ENCODE data around the gene TINAG.
"Not testable (repeated sequence)": the region's sequence is repeated elsewhere in the genome, so short reads cannot be mapped to it uniquely, and the experiment has no call there.

TINAG gene

DNA sequence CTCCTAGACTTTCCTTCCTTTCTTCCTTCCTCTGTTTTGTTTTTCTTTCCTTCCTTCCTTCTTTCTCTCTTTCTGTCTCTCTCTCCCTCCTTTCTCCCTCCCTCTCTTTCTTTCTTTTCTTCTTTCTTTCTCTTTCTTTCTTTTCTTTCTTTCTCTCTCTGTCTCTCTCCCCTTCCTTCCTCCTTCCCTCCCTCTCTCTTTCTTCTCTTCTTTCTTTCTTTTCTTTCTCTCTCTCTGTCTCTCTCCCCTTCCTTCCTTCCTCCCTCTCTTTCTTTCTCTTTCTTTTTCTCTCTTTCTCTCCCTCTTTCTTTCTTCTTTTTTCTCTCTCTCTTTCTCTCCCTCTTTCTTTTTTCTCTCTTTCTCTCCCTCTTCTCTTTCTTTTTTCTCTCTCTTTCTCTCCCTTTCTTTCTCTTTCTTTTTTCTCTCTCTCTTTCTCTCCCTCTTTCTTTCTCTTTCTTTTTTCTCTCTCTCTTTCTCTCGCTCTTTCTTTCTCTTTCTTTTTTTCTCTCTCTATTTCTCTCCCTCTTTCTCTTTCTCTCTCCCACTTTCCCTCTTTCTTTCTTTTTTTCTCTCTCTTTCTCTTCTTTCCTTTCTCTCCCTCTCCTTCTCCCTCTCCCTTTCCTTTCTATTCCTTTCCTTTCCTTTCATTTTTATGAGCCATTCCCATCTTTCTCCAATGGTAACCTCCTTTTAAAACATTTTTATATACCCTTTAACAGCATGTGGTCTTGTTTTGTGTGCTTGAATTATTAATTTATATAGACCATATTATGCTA is 2.3 kb downstream of the TINAG start:
- no peak for DNase-seq

DNA sequence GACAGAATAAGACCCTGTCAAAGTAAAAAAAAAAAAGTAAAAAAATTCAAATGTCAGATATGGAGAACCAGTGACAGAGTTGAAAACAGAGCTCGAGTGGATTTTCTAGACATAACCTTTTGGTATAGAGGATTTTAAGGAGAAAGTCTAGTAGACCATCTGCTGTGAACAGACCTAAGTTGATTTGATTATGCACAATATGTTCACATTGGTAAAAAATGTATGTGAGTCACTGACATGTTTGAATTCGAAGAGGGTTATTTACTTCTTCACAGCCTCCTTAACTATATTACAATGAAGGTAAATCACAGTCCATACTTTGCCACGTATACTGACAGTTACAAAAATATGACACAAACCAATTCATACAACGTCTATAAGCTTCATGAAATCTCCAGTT is 7.4 kb downstream of the TINAG start:
- DNase-seq: no peak

DNA sequence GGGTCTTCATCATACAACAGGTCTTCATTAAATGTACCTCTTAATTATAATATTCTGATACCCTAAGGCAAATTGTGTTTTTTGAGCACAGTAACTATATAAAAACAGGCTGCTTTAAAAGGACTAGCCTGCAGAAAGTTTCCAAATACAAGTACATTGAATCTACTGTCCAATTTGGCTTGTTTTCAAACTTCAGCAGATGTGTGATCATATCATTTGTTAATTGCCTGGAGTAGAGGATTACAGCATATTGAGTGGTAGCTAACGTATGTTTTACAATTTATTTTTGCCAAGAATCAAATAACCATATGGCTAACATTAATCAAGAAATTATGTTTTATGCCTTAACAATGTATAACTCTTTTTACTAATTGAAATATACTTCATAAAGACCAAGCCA is 12.6 kb downstream of the TINAG start:
- no peak for DNase-seq

DNA sequence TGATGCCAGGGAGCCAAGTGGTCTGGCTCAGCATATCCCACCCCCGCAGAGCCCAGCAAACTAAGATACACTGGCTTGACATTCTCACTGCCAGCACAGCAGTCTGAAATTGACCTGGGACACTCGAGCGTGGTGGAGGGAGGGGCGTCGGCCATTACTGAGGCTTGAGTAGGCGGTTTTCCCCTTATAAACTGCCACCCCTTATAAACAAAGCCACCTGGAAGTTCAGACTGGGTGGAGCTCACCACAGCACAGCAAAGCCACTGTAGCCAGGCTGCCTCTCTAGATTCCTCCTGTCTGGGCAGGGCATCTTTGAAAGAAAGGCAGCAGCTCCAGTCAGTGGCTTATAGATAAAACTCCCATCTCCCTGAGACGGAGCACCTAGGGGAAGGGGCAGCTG is 19.4 kb downstream of the TINAG start:
- no peak for DNase-seq

DNA sequence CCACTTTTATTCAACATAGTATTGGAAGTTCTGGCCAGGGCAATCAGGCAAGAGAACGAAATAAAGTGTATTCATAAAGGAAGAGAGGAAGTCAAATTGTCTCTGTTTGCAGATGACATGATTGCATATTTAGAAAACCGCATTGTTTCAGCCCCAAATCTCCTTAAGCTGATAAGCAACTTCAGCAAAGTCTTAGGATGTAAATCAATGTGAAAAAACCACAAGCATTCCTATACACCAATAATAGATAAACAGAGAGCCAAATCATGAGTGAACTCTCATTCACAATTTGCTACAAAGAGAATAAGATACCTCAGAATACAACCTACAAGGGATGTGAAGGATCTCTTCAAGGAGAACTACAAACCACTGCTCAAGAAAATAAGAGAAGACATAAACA is 23.3 kb downstream of the TINAG start:
- DNase-seq: not testable (repeated sequence)

DNA sequence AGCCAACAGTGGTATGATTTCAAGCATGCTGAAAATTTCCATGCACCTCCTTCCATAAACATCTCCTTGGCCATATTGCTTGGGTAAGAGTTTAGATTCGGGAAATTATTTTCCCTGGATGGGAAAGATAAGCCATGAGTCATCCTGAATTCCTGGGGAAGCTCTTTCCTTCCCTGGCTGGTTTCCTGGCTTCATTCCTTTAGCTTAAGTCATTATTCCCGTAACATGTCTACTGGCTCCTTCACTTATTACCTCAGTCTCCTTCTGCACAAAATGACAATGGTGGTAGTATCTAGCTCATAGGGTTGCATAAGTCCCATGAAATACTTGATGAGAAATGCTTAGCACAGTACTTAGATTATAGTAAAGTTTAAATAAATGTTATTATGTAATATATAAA is 27.6 kb downstream of the TINAG start:
- DNase-seq: no peak

DNA sequence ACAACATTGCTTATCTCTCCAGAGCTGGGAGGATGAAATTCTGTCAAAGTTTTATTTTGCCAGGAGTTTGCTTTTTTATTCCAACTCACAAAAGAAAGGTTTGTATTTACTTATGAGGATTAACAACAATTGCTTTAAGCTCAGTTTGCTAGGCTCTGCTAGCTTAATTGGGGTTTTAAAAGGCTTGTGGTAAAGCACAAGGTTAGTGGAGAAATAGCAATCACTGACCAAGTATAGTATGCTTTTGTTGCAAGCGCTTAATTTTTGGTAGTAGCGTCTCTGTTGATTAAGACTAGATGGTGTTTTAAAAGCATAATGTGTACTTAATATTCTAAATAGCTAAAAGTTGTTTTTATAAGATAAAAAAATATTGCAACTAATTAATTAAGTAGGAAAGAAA is 45.7 kb downstream of the TINAG start:
- DNase-seq: no peak

DNA sequence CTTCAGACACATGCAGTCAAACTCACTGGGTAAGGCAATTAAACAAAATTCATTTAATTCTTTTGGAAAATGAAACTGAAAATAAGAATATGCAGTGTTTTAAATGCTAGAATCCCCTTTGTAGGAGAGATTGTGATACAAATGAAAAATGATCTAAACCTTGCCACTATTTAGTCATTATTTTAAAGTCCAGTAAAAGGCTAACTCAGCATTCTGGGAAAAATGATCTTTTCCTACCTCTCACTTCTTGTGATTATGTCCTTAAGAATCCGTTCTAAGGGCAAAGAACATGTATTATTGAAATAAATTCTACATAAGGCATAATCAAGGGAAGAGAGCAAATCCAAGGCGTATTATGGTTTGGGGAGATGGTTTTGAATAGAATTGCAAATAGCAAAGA is 46.4 kb downstream of the TINAG start:
- no peak for DNase-seq

DNA sequence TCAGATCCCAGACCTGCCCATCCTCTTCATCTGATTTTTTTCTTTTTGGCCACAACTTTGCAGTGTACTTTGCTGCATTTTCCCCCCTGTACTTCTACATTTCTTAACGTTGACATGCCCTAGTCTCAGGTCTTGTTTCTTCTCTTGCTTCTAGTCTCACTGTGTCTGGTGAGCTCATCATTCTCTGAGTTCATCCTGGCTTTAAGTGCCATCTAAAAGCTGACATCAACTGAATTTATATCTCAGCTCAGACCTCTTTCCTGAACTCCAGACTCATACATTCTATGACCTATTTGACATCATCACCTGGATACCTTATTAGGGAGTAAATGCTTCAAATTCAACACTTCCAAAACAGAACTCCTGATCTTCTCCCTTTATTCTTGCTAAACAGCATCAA is 48.9 kb downstream of the TINAG start:
- DNase-seq: no peak

DNA sequence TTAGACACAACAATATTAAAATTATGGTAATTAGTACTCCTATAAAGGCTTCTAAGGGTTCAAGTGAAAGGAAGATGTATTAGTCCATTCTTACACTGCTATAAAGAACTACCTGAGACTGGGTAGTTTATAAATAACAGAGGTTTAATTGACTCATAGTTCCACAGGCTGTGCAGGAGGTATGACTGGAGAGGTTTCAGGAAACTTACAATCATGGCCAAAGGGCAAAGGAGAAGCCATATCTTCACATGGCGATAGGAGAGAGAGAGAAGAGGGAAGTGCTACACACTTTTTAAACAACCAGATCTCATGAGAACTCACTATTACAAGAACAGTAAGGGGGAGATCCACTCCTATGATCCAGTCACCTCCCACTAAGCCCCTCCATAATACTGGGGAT is 52.9 kb downstream of the TINAG start:
- no peak for DNase-seq

DNA sequence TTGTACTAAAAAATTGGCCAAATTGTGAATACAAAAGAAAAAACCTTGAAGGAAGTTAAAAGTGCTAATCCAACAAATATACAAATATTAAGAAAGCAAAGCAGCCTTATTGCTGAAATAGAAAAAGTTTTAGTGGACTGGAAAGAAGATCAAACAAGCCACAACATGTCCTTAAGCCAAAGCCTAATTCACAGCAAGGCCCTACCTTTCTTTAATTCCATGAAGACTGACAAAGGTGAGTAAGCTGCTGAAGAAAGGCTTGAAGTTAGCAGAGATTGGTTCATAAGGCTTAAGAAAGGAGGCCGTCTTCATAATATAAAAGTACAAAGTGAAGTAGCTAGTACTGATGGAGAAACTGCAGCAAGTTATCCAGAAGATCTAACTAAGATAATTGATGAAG is 53.5 kb downstream of the TINAG start:
- no peak for DNase-seq

DNA sequence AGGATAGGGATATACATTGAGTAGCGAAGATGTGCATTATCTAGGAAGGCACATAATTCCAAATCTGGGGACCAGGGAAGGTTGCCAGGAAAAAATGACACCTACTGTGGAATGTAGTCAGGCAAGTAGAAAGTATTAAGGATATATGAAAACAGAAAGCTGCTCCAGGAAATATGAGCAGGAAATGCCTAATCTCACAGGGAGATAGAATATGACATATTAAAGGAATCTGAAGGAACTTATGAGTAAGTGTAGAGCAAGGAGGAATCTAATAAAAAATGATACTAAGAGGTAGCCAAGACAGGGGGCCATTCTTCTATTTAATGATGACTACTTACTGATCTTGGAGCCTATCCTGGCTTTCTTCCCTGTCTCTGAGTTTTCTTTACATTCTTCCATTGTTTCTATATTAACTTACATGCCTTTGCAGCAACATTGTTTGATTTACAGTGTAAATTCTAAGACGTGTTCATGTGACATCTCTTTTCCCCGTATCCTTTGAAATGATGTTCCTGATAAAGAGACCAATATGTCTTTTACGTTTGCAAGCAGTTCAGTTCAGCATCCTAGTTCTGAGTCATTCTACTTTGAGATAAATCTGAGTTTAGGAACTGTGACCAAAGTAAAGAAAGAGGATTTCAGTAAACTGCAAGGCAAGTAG is 58.6 kb downstream of the TINAG start:
- DNase-seq: no peak

DNA sequence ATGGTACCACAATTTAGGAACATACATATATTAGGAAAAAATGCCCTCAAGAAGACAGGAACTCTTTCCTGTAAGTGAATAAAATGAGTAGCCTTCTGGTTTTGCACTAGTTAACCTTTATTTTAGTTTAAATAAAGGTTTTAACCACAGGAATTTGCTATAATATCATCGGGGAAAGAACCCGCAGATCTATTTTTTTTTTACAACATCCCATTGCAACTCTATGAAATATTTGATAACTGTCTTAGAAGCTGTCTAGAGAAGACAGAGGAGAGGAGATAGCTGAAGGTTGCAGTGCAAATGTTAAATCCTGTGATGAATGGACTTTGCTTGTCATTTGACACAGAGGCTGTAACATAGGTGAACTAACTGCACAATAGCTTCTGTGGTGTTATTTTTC is 69.5 kb downstream of the TINAG start:
- no peak for DNase-seq

DNA sequence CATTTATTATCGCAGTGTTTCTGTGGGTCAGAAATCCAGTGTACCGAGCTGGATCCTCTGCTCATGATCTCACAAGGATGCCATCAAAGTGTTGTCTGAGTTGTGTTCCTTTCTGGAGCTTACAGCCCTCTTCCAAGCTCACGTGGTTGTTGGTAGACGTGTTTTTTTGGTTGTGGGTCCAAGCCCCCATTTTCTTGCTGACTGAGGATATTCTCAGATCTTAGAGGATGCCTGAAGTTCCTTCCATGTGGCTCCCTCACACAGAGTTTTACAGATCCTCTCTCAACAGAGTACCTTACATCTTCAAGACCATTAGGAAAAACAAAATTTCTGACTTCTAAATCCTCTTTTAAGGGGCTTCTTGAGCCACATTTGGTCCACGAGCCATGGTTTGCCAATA is 78.1 kb downstream of the TINAG start:
- DNase-seq: no peak

DNA sequence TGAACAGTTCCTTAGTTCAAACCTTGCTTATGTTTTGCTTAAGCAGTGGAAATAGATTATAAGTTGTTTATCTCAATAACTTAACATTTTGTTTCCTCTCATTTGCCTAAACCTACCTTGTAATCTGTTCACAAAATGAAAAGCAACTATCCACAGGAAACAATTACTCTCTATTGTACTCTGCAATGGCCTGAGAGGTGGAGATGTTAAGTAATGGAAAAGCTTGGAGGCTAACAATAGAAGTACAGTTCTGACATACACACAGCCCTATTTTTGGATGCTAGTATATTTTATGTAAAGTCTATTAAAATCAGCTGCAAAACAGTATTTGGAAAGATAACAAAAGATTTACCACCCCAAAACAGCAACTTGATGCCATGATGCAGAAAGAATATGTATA is 82.1 kb downstream of the TINAG start:
- DNase-seq: no peak

DNA sequence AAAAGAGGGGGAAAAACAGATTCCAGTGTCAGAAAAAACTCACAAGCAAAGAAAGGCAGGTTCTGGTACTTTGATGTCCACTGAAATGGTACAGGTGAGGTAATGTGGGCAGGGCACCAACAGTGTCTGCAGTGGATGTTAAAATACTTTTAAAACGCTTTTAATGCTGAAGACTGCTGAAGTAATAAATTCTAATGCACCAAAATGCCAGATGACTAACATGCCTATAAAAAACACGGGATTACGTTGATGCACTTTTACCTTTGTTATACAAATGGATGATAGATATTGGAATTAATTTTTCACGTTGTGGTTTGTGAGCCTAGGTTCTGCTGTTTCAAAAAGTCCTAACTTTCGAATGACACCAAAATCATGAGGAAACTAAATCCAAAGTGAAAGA is 83.3 kb downstream of the TINAG start:
- no peak for DNase-seq

DNA sequence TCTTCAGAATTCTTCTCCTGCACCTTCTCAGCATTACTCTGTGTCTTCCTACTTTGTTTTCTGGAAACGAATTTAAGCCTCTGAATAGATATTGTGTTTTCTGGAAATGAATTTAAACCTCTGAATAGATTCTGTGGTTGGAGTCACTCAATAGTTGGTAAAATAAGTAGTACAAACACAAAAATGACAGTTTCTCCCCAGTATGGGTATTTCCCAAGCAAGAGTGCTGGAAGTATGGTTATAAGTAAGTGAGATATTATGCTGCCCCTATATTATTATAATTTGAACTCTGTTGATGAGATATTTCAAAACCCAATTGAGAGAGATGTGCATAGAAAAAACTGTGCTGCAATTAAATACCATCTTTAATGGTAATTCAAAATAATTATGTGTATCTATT is 94.9 kb downstream of the TINAG start:
- no peak for DNase-seq

DNA sequence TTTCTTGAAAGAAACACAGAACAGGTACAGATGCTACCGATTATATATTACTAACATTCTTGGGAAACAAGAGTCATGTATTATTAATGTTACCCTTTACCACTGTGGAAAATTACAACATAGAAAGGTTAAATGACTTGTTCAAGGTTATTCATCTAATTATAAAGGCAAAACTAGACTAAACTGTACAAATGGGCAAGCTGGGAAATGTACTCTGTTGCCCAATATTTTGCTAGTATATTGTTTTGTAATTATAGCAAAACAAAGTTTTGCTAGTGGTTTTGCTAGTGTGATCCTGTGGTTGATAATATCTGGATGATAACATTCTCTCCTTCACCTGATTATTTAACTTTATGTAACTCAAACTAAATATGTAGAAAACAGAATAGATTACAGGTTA is 96.5 kb downstream of the TINAG start:
- no peak for DNase-seq

DNA sequence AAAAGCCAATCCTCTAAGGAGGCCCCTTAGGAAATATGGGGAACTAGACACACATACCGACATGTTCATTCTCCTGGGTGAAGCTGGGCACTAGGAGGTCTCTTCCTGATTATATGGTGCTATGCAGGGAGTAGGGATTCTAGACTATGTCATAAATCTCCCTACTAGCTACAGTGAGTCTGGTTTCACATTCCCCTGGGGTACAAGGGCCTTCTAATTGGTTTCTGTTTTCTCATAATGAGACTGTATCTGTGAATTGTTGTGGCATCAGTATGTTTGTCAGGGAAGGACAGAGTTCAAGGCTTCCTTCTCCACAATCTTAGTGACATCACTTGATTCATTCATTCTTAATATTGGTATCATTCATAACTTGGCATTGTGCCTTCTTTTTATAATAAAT is 103.5 kb downstream of the TINAG start:
- DNase-seq: no peak

DNA sequence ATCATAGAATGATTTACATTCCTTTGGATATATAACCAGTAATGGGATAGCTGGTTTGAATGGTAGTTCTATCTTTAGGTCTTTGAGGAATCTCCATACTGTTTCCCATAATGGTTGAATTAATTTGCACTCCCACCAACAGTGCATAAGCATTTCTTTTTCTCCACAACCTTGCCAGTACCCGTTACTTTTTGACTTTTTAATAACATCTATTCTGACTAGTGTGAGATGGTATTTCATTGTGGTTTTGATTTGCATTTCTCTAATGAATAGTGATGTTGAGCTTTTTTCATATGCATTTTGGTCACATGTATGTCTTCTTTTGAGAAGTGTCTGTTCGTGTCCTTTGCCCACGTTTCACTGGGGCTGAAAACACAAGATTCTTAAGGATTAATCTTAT is 107.3 kb downstream of the TINAG start:
- no peak for DNase-seq

DNA sequence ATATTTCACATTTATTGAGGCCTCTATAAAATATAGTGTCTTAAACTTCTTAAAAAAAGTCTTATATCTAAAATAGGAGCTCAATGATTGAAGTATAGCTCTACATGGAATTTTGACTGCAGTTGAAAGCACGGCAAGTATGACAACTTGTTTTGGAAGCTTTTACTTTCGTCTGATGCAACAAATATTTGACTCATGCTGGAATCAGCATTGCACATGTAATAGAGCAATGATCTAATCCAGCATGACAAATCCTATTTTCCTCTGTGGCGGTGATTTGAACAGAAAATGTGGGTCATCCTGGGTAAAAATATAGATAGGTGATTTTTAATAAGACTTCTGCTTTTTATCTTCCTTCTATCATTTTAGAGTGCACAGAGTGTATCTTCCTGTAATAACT is 111.6 kb downstream of the TINAG start:
- DNase-seq: no peak

DNA sequence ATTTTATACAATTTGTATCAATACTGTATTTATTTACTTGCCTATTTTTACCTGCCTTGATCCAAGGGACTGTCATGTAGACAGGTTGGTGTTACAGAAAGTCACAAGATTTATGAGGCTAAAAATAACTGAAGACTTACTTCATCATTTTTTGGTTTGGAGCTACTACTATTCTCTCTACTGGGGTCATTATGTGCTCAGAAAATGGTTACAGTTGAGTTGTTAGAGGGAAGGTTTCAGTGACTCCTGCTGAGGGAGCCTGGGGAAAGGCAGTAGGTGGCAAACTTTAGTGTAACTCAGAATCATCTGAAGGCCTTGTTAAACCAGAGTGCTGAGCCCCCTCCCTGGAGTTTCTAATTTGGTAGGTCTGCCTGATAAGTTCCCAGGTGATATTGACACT is 118.8 kb downstream of the TINAG start:
- DNase-seq: no peak

DNA sequence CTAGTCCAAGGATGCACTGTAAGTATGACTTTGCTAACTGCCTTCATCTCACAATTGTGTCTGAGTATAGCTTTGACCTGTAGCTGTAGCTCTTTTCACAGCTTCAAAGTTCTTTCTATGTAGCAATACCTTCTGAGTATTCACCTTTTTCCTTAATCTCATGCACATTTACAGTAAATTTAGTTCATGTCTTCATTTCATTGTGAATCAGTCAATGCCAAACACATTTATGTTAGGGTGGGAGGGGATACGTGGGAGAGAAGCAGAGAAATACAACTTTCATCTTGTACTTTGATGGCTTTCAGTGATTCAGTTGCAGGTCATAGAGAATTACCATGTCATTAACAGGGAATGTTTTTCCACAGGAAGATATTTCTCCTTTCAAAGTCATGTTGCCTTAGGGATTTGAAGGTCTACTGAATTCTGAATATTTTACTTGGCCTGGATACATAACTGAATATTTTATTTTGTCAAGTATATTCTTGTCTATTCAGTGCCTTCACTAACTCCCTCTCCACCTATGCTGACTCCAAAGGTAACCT is 119.2 kb downstream of the TINAG start:
- no peak for DNase-seq

DNA sequence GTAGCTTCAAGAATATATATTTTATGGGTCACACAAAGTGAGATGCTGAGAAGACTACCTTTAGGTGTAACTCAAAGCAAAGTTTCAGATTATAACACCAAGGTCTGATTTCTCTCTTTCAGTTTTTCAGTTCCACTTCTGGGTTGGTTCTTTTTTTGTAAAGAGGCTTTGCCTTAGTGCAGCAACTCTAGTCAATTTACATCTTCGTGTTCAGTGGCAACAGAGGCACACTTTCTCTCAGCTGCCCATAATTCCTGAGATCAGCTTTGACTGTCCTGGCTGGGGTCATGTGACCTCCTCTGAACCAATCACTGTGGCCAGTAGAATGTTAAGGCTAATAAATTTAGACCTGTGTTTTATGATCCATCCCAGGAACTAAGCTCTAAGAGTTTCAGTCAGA is 120.2 kb downstream of the TINAG start:
- DNase-seq: no peak

DNA sequence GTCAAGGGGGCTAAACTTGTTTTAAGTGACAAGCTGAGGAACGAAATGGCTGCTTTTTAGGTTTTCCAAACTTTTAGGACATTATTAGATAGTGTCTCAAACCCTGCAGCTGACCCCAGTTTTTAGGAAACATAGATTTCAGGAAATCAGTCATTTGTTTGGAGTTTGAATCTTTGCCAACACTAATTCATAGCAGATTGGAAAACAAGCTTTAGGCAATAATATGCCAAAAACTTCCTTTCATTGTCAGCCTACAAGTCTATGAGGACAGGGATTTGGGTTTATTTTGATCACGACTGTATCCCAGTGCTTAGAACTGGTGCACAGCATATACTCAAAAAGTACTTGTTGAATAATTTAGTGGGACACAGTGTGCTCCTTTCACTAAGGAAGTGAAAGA is 123.2 kb downstream of the TINAG start:
- no peak for DNase-seq

All from stimulated activated CD4-positive, alpha-beta T cell treated with anti-CD3 and anti-CD28 coated beads, Interleukin-4, amount 100 ng/mL, for 4 hours (primary cell).